ENCODE results near the gene ERMN. TPM values are rescaled to one million over a fixed set of nuclear protein-coding genes. Genes with fewer than 3 reads are reported as not detected.
"Not testable (repeated sequence)": the region's sequence is repeated elsewhere in the genome, so short reads cannot be mapped to it uniquely, and the experiment has no call there.

Gene ERMN, protein sequence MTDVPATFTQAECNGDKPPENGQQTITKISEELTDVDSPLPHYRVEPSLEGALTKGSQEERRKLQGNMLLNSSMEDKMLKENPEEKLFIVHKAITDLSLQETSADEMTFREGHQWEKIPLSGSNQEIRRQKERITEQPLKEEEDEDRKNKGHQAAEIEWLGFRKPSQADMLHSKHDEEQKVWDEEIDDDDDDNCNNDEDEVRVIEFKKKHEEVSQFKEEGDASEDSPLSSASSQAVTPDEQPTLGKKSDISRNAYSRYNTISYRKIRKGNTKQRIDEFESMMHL
- total RNA-seq (ENCODE audit: unreplicated experiment), result not detected
- long read RNA-seq, result 0 reads

DNA sequence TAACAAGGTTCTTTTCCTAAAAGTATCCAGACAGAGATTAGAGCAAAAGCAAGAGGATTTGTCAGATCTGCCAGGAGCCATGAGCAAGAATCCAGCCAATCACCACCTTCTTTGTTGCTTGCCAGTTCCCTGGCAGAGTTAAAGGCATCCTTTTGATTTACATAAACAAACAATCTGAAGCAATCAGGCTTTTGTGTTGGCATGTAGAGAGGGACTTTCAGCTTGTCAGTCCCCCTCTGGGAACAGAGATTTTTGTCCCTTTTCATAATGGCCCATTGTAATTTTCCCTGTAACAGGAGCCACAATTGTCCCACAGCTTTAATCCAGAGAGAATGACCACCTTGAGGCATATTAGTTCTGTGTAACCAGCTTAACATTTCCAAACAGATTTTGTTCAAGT is at the start of gene ERMN:
ERMN (minus strand) TSS at position 39 of the 400 bp plus-strand sequence. CDS start 182 bp downstream, outside the sequence.
- TF ChIP-seq, protein P1, sequence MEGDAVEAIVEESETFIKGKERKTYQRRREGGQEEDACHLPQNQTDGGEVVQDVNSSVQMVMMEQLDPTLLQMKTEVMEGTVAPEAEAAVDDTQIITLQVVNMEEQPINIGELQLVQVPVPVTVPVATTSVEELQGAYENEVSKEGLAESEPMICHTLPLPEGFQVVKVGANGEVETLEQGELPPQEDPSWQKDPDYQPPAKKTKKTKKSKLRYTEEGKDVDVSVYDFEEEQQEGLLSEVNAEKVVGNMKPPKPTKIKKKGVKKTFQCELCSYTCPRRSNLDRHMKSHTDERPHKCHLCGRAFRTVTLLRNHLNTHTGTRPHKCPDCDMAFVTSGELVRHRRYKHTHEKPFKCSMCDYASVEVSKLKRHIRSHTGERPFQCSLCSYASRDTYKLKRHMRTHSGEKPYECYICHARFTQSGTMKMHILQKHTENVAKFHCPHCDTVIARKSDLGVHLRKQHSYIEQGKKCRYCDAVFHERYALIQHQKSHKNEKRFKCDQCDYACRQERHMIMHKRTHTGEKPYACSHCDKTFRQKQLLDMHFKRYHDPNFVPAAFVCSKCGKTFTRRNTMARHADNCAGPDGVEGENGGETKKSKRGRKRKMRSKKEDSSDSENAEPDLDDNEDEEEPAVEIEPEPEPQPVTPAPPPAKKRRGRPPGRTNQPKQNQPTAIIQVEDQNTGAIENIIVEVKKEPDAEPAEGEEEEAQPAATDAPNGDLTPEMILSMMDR (IDR thresholded peaks at IDR 0.05; ENCODE audit: partially characterized antibody, unreplicated experiment), result no peak
- no peaks in the 10 kb centered on the region for H3K9me3 Mint-ChIP-seq (ENCODE audit: unreplicated experiment)

DNA sequence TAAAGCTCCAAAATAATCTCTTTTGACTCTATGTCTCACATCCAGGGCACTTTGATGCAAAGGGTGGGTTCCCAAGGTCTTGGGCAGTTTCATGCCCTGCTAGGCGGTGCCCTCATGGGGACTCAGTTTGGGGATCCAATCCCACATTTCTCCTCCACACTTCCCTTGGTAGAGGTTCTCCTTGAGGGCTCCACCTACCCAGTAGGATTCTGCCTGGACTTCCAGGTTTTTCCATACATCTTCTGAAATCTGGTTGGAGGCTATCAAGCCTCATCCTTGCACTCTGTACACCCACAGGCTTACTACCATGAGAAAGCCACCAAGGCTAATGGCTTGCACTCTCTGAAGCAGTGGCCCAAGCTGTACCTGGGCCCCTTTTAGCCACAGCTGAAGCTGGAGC is 49.8 kb upstream of the ERMN start:
- H3K36me3 Mint-ChIP-seq (ENCODE audit: unreplicated experiment), result peaks cover 19% of the 10 kb centered on the region
- peaks cover 4% of the 10 kb centered on the region for H3K9me3 Mint-ChIP-seq (ENCODE audit: unreplicated experiment)
- H3K4me3 Mint-ChIP-seq (ENCODE audit: unreplicated experiment), result no peak overlapping the region
- TF ChIP-seq, protein P1 (IDR thresholded peaks at IDR 0.05; ENCODE audit: partially characterized antibody, unreplicated experiment), result no peak
- no peak for DNase-seq
- H3K27me3 Mint-ChIP-seq (ENCODE audit: unreplicated experiment), result peaks cover 2% of the 10 kb centered on the region
- no peaks in the 10 kb centered on the region for H3K4me1 Mint-ChIP-seq (ENCODE audit: low read depth, unreplicated experiment)
- H3K27ac Mint-ChIP-seq (ENCODE audit: unreplicated experiment), result no peak overlapping the region

More for the DNA sequence above, at the start of gene ERMN:
- Mint-ChIP-seq H3K4me3 (ENCODE audit: unreplicated experiment) (no peak within 1 kb of the TSS), H3K4me1 (ENCODE audit: low read depth, unreplicated experiment) (peaks cover 5% of the 10 kb centered on the region), H3K27ac (ENCODE audit: unreplicated experiment) (no peak within 1 kb of the TSS), H3K36me3 (ENCODE audit: unreplicated experiment) (no peaks in the 10 kb centered on the region), H3K27me3 (ENCODE audit: unreplicated experiment) (no peaks in the 10 kb centered on the region)
- DNase-seq, result no peak

DNA sequence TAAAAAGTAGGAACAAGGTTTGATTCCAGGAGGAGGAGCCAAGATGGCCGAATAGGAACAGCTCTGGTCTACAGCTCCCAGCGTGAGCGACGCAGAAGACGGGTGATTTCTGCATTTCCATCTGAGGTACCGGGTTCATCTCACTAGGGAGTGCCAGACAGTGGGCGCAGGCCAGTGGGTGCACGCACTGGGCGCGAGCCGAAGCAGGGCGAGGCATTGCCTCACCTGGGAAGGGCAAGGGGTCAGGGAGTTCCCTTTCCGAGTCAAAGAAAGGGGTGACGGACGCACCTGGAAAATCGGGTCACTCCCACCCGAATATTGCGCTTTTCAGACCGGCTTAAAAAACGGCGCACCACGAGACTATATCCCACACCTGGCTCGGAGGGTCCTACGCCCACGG is 42.9 kb upstream of the ERMN start:
- H3K9me3 Mint-ChIP-seq (ENCODE audit: unreplicated experiment); H3K27ac Mint-ChIP-seq (ENCODE audit: unreplicated experiment); H3K27me3 Mint-ChIP-seq (ENCODE audit: unreplicated experiment); H3K36me3 Mint-ChIP-seq (ENCODE audit: unreplicated experiment); DNase-seq; H3K4me3 Mint-ChIP-seq (ENCODE audit: unreplicated experiment); H3K4me1 Mint-ChIP-seq (ENCODE audit: low read depth, unreplicated experiment): not testable (repeated sequence)

DNA sequence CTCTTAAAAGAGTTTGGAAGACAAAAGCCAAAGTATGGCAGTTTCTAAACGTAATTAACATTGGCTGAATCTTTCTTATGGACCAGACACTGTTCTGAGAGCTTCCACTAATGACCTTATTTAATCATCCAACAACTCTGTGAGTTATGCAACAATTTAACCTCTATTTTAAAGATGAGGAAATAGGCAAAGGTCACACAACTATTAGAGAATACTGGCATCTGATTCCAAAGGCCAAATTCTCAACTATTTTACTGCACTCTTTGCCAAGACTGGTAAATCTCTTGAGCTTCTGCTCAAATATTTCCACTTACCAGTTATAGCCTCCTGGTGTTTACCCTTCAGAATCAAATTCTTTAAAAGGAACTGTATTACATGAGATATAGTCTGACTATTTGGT is 42.1 kb upstream of the ERMN start:
- Mint-ChIP-seq H3K9me3 (ENCODE audit: unreplicated experiment) (no peaks in the 10 kb centered on the region), H3K27me3 (ENCODE audit: unreplicated experiment) (peaks cover 1% of the 10 kb centered on the region), H3K27ac (ENCODE audit: unreplicated experiment) (no peak overlapping the region), H3K36me3 (ENCODE audit: unreplicated experiment) (no peaks in the 10 kb centered on the region), H3K4me1 (ENCODE audit: low read depth, unreplicated experiment) (no peaks in the 10 kb centered on the region), H3K4me3 (ENCODE audit: unreplicated experiment) (no peak overlapping the region)
- TF ChIP-seq, protein P1 (IDR thresholded peaks at IDR 0.05; ENCODE audit: partially characterized antibody, unreplicated experiment), result no peak
- DNase-seq, result no peak

DNA sequence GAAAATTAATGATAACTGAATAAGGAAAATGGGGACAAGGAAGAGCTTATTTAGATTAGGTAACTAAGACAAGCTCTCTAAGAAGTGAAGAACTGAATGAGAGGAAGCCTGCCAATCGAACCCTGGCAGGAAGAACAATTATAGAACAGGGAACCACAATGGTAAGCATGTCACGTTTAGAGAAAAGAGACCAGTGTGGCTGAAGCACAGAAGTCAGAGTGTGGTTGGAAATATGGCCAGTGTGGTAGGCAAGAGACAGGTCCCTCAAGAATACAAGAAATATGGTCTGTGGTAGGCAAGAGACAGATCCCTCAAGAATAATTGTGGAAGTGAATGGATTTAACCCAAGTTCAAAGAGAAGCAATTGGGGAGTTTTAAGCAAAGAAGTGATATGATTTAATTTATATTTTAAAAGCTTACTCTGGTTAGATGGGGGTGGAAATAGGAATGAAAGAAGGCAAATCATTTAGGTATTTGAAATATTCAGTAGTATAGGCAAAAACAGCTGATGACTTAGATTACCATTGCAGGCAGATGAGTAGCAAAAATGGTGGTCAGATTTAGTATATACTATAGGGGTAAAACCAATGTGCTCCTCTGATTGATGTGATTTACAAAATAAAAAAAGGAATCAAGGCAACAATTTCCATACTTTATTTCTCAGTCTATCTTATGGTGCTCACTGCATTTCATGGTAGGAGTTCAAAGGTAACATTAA is 38.8 kb upstream of the ERMN start:
- DNase-seq, result no peak
- TF ChIP-seq, protein P1 (IDR thresholded peaks at IDR 0.05; ENCODE audit: partially characterized antibody, unreplicated experiment), result no peak
- H3K27me3 Mint-ChIP-seq (ENCODE audit: unreplicated experiment), result peaks cover 3% of the 10 kb centered on the region
- H3K36me3 Mint-ChIP-seq (ENCODE audit: unreplicated experiment), result peaks cover 7% of the 10 kb centered on the region
- no peak overlapping the region for H3K27ac Mint-ChIP-seq (ENCODE audit: unreplicated experiment)
- no peaks in the 10 kb centered on the region for H3K4me1 Mint-ChIP-seq (ENCODE audit: low read depth, unreplicated experiment)
- no peak overlapping the region for H3K4me3 Mint-ChIP-seq (ENCODE audit: unreplicated experiment)
- peaks cover 5% of the 10 kb centered on the region for H3K9me3 Mint-ChIP-seq (ENCODE audit: unreplicated experiment)
